ENCODE data around the gene GALE.

DNA sequence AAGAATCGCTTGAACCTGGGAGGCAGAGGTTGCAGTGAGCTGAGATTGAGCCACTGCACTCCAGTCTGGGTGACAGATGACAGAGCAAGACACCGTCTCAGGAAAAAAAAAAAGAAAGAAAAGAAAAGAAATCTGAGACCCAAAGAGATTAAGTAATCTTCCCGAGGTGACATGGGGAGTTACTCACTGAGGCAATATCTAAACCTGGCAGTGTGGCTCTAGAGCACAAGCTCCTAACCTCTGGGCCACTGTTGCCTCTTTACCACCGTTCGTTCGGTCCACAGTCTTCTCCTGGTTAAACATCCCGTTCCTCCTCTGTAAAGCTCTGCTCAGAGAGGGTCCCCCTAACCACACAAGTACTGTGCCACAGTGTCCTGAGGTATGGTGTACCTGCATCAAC, 23.2 kb upstream of the GALE start:
- TF ChIP-seq, protein P1, sequence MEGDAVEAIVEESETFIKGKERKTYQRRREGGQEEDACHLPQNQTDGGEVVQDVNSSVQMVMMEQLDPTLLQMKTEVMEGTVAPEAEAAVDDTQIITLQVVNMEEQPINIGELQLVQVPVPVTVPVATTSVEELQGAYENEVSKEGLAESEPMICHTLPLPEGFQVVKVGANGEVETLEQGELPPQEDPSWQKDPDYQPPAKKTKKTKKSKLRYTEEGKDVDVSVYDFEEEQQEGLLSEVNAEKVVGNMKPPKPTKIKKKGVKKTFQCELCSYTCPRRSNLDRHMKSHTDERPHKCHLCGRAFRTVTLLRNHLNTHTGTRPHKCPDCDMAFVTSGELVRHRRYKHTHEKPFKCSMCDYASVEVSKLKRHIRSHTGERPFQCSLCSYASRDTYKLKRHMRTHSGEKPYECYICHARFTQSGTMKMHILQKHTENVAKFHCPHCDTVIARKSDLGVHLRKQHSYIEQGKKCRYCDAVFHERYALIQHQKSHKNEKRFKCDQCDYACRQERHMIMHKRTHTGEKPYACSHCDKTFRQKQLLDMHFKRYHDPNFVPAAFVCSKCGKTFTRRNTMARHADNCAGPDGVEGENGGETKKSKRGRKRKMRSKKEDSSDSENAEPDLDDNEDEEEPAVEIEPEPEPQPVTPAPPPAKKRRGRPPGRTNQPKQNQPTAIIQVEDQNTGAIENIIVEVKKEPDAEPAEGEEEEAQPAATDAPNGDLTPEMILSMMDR (IDR thresholded peaks at IDR 0.05) = no peak
- TF ChIP-seq POLR2A (IDR thresholded peaks at IDR 0.05) = no peak
- TF ChIP-seq POLR2AphosphoS5 (IDR thresholded peaks at IDR 0.05) = no peak
- no peak for TF ChIP-seq EP300 (IDR thresholded peaks at IDR 0.05; ENCODE audit: low read depth)
